Stimulated activated CD8-positive, alpha-beta memory T cell treated with anti-CD3 and anti-CD28 coated beads, Interleukin-15, amount 100 ng/mL, for 24 hours (primary cell): ENCODE data around the gene GSX1.
A peak's percentile ranks its signal among the peaks of the same experiment; 100 is the strongest.
"Not testable (repeated sequence)": the region's sequence is repeated elsewhere in the genome, so short reads cannot be mapped to it uniquely, and the experiment has no call there.

ENCODE experiments used
- DNase-seq: peaks from one replicate; pipeline ENCODE4 v3.0.0-alpha.2; 2020; ENCODE audit warnings: low read depth

Gene GSX1

DNA sequence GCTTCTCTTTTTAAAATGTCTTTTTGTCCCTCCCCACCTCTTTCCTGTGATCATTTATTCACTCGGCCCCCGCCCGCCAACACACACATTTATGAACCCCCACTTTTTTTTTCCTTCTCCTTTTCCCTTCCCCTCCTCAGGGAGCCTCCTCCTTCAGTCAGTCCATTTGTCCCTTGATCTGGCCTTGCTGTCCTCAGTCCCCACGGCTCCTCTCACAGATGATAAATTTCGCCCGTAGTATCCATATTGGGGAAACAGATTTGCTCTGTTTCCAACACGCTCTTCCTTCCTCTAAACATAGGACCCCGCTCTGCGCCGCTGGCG lies 2.0 kb downstream of the GSX1 start:
- no peak for DNase-seq

DNA sequence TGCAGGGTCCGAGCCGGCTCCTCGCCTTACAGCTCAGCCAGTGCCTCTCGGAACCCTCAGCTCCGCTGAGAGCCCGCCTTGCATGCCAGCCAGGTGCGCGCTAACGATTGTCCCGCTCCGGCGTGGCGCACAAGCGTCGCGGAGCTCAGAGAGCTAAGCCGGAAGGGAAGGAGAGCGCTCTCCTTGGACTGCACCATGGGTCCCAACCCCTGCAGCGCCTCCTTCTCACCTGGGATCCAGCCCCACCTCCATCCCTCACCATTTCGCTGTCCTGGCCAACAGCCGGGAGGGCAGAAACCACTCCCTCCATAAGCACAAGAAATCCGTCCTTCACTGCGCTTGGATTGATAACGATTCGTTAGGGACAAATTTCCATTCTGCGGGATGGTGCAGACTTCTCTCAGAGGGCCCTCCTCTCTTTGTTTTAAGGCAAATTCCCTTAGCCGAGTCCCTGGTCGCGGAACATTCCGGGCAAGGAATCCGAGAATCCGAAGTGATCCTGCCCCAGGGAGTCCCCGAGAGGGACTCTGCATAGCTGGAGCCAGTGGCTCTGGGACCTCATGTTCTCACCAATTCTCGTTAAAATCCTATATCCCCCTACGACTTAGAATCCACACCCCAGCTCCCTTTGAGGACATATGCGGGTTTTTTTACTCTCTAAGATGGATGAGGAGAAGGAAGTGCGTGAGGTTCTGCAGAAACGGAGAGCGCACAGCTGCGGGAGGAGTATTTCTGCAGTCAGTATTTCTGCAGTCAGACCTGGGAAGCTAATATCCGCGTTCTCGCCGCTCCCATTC lies 2.8 kb downstream of the GSX1 start:
- DNase-seq: no peak

DNA sequence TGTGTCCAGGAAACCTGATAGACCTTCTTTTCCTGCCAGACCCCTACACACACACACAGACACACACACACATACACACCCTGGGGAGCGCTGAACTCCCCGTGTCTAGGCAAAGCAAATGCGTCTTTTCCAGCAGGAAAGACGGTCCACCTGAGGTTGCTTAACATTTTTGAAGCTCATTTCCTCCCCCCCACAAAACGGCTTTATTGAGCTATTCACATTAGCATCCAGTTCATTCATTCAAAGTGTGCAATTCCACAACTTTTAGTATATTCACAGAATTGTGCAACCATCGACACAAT lies 3.4 kb downstream of the GSX1 start:
- no peak for DNase-seq

DNA sequence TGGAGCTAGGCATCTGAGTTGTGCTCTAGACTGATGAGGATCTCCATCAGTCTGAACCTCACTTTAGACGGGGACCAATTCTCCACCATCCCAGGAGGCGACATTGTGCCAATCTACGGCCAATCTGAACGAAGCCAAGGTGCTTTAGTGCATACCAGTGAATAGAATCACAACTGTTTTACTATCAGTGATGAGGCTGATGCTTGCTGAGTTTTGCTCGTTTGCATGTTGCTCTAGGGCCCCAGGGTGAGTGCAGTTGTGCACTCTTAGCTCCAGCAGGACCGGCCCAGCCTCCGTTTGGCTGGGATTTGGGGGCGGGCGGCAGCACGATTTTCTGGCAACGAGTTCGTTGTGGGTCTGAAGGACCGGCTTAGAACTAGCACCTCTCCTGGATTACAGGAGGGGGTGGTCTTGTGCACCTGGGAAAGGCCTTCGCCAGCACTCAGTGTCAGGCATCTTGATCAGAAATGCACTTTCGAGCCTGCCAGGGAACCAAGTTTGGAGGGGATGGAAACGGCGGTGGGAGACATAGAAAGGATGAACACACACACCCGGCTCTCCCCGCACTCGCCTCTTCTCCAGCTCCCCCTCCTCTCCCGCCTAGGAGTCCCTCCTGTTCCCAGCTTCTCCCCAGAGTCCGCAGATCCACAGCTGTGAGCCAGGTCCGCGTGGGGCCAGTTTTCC lies 4.4 kb downstream of the GSX1 start:
- no peak for DNase-seq

DNA sequence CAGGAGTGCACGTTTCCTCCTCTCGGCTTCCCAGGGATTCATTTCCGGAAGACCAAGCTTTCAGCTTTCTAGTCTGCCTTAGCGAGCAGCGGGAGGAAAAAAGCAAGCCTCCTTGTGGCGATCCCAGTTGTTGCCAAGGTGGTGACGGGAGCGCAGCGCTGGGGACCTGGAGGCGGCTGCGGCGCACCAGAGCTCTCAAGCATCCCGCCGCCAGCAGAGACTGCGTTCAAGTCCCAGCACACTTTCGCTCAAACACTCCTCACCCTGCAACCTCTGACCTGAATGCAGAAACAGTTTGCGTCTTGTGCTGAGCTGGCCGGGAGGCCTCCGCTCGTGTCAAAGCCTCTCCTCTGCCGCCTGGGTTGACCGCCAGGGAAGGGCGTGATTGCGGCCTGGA lies 4.9 kb downstream of the GSX1 start:
- DNase-seq: no peak

DNA sequence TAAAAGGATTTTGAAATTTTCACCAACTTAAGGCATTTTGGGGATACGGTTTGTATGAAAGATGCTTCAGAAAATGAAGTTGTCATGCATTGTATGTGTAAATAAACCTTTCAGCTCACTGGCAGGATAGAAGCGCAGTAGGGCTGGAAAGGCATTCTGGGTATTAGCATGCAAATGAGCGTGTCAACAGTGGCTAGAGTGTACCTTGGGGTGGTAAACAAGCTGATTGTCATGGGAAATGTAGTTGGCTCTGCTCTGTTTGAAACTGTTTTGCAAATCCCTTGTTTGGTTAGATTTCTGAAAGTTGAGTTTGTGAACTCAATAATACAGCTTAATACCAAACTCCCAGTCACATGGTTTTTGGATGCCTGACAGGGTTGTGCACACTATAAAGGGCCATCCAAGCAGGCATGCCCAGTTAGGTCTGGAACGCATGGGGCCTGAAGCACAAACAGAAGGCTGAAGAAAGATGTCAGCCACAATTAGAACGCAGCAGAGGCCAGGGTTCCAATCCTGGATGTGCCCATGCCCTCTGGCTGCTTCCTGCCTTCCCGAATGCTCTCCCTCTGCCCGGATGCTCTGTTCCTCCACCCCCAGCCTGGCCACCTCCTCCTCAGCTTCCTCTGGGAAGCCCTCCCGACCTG lies 14.6 kb downstream of the GSX1 start:
- no peak for DNase-seq

DNA sequence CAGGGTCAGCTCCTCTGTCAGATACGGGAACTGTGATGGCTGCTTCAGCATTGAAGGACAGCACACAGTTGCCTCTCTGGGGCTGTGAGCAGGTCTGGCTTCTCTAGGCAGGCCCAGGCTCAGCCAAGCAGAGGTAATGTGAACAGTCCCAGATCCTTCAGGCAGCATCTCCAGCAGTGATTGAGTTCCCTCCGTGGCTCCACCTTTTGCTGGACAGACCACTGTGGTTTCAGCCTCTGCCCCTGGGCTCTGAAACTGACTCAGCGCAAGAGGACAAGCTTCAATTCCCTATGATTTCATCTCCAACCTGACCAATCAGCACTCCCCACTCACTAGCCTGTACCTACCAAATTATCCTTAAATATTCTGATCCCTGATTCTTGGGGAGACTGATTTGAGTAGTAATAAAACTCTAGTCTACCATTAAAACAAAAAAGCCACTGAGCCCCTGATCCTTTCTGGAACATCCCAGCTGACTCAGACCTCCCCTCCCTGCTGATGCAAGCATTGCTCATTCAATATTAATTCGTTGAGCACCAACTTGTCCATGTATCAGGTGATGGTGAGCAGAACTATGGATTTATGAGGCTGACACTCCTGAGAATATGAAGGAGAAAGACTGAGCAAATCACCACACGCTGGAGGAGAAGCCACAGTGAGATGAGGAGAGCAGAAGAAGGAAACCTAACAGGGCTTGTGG lies 16.7 kb downstream of the GSX1 start:
- no peak for DNase-seq

DNA sequence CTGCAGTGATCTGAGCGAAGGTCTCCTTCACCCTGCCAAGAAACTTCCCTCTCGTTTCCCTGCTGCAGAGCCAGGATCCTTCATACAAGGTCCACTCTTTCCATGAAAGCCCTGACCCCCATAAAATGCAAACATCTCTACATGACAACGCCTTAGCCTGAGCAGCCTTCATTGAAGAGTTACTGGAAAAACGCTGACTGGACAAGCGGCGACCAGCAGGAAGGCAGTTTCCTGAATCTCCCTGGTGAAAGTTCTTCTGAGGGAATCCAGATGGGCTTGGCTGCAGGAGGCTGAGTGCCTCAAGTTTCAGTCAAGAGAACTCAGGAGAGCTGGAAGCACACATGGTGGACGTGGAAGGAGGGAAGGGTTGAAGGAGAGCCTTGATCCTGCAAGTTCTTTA lies 17.7 kb downstream of the GSX1 start:
- DNase-seq: no peak

DNA sequence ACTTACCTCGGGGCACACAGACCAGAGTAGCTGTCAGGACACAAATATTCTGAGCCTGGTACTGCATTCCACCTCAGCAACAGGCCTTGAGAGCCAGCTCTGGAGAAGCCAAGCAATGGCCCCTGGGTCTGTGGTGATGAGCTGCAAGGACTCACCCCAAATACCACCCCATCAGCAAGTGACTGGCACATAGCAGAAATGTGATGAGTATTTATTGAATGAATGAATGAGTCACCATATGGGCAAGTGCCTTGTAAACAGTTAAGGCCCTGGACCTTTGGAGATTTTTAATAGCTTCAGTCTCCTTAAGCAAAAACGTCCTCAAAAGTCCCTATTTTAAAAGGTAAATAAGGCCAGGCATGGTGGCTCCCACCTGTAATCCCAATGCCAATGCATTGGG lies 18.2 kb downstream of the GSX1 start:
- no peak for DNase-seq

DNA sequence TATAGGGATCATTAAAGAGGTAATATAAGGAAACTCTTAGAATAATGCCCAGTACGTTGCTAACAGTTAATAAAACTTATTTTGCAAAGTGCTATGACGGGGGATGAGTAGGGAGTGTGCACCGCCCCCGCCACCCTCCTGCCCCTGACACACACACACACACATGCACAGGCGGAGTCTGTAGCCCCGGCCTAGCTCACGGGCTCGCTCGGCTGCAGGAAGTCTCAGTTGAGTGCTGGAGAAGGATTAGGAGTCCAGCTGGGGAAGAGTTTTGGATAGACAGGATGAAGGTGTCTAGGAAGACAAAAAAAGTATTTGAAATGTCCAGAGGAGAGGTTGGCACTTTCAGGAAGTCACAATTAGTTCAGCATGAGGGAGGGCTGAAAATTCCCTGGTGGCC lies 21.5 kb downstream of the GSX1 start:
- no peak for DNase-seq

DNA sequence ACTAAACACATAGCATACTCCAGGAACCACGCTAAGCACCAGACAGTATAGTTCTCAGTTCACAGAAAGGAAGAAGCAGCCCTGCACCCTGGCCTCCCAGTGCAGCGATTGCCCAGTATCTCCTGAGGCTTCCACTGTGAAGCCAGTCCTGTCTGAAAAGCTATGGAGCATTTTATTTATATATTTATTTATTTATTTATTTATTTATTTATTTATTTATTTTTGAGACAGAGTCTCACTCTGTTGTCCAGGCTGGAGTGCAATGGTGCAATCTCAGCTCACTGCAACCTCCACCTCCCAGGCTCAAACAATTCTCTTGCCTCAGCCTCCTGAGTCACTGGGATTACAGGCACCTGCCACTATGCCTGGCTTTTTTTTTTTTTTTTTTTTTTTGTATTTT lies 25.5 kb downstream of the GSX1 start:
- not testable (repeated sequence) for DNase-seq

DNA sequence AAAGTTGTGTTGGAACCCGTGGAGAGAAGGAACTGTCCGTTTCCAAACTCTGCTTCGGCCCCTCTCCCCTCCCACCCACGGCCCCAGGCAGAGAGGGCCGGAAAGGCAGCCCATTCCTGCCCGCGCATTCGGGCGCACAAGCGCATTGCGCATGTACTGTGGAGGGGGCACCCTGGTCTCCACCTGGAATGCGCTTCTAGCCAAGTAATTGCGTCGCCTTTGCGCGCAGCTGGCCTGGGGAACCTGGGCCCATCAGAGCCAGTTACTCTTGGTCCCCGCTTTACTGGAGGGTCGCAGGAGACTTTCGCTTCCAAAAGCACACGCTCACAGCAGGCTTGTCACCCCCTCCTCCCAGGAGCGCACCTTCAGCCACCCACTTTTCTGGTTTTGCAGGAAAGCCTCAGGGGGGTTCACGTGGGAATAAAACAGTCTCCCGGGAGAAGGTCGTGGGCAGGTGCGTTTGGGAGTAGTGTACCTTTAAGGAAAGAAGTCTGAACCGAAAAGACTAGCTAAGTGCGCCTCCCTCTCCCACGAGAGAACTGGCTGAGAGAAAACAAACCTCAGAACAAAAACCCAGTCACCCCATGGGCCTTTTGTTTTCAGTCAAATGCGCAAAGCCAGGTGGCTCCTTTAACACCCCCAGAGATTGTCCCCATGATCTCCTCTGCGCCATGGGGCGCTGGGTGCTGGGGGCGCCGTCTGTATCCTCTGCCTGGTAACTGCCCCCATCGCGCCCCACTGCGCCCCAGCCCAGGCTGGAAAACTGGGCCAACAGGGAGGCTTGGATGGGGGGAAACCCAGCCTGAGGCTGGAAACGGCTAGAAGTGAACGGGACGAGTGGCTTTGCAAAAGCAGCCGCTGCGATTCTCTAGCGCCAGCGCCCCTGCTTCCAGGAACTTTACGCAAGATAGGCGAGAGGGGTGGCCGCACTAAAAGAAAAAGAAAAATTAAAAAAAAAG lies 28.5 kb downstream of the GSX1 start:
- DNase-seq: no peak

DNA sequence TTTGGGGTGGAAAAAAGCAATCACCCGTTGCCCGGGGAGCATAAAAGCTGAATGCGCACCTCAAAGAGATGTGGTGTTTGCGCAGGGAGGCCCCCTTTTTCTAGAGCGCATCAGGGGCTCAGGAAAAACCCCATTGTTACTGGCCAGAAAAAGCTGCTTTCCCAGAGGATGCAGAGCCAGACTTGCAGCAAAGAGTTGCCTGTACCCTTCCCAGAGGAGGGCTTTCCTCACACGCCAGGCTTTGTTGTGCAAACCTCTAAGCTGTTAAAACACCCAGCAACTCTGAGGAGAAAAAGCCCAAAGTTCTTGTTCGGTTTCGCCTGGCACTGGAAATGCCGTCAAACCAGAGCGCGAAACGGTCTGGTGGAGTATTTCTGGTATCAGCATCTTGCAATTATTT lies 29.3 kb downstream of the GSX1 start:
- no peak for DNase-seq

DNA sequence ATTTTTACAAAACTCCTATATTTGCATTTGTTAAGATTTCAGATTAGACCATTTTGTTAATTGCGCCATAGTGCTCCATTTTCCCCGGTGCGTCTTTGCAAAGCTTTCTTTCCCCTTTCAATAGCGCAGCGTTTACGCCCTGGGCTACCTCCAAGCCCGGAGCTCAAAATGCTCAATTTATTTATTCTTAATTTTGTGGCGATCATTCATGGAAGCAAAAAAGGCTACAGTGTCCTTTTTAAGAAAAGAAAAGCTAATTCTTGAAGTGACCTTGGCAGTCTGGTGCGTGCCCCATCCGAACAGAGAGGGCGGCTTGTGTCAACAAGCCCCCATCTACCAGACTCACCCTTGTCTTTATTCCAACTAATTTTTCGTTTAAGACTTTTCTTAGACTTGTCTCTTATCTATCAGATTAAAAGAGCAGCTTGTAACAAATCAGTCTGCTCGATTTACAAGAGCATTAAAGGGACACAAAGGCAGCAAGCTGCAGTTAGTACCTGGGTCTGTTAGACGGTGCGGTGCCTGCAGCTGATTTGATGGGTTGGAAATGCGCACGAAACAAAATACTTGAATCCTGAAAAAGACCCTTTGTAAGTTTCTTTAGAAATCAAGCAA lies 30.1 kb downstream of the GSX1 start:
- no peak for DNase-seq

DNA sequence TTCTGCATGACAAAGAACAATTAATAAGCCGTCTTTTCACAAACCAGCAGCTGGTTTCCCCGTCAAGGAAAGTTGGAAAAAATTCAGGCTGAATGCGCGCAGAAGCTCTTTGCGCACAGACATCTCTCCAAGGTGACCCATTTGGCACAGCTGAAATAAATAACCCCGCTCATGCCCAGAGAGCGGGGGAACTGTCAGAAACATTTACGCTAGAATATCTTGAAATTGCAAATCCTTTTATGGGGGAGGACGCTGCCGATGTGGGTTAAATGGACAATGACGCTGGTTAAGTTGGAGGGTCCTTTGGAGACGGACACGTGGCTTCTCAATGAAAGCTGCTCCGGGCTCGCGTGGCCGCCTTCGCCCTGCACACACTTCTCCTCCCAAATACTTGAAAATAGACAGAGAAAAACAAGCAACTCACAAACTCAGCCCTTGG lies 30.6 kb downstream of the GSX1 start:
- no peak for DNase-seq

DNA sequence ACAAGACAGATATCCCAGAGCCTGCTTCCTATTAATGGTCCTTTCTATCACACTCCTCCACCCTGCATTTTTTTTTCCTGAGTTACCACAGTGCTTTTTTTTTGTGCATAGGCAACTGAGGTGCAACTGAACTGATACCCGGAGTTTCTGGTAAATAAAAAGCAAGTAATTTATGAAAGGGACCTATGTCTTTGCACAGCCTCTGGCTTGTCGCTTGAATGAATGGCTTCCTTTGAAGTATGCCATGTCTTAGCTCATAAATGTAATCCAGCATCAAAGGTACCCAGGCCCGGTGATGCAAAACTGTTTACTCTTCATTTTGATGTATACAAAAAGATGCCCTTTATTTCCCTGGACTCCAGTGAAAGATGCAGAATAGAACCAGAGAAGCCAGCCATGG lies 31.8 kb downstream of the GSX1 start:
- DNase-seq: no peak

DNA sequence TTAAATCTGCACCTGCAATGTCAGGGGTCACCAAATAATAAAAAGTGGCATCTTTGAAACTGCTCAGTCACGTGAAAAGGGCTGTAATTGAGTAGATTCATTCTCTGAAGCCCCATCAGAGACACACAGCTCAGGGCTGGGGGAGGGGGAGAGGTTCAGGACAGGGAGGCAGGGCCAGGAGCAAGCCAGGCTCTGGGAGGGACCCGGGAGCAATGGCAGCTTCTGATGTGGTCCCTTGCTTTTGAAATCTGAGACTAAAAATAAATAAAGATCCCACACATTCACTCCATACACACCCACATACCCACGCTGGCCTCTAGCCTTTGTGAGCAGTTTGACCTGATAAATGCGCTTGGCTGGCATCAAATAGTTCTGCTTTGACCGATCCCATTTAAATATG lies 32.8 kb downstream of the GSX1 start:
- no peak for DNase-seq

DNA sequence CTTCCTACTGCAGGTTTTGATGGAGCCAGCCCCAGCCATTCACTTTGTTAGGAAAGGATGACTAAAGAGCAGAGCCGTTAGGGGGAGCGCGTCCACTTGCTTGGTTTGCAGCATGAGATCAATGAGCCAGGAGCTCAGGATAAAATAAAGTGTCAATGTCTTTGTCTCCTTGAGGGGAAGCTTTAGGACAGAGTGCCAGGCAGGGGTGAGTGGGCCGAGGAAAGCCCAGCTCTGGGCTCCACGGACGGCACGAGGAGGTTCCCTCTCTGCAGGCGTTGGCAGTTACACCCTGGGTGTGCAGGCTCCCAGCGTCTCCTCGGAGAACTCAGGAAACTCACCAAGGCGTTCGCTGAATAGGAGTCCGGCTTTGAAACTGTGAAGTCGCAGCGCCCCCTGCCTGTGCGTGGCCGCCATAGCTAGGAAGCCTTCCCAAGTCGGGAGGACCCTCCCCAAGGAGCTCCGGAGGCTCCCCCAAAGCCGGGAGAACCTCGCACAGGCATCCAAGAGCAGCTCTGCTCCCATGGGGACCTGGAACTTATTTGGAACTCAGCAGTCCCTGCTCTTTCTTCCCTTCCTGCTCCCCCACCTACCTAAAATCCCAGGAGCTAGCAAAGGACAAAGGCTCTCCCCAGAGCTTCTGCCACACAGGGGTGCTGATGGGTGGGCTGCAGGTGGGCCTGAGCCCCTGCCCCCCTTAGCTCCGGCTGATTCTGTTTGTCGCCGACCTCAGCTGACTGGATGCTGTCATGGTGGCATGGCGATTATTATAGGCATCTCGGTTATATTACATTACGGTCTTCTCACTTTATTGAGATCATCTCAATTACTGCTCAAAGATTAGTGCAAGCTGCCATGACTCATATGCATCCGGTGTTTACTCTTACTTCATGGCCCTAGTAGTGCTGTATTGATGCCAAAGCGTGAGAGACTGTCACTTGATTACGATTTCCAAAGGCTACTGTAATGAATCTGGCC lies 34.4 kb downstream of the GSX1 start:
- peak; percentile 40 for DNase-seq

DNA sequence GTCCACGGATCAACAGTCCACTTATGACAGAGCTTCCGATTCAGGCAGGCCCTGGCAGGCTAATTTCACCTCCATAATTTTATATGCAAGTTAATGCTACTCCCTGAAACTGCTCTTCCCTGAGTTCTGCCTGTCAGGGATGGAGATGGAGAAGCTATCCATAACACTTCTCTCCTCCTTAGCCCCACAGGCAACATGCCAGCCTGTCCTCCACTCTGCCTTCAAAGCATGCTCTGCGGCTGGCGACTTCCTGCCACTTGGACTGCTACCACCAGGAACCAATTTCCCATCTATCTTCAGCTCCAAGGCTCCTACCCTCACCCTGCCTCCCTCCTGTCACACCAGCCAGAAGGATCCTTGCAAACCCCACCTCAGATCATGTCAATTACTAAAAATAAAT lies 35.4 kb downstream of the GSX1 start:
- DNase-seq: no peak

DNA sequence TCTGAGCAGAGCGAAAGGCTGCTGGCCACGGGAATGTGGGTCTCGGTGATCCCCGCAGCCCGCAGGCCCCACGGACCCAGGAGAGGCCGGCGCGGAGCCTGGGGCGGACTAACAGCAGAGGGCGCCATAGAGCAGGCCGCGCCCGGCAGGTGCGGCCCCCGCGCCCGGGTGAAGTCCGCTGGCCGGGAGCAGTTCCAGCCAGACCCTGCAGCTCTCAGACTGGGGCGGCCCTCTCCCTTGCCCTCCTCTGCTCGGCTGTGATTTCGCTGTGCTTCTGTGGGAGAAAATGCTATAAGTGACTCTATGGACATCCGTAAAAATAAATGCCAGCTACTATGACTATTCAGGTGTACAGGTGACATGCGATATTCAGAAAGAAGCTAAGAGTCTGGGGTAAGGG lies 37.7 kb downstream of the GSX1 start:
- peak; percentile 51 for DNase-seq
